Osteocyte (in vitro differentiated cells): Measurements from ENCODE around the gene N4BP3. TPM values are rescaled to one million over a fixed set of nuclear protein-coding genes. Genes with fewer than 3 reads are reported as not detected.

ENCODE experiments used
- DNase-seq: peaks from one replicate; pipeline ENCODE4 v3.0.0; 2021; ENCODE audit warnings: mixed read lengths; ENCODE audit not compliant: unreplicated experiment; ENCODE audit errors: extremely low spot score
- H3K27ac Mint-ChIP-seq: one replicate; pipeline ENCODE4 v1.8.0; 2021; ENCODE audit warnings: mild to moderate bottlenecking, mixed read lengths; ENCODE audit not compliant: unreplicated experiment
- H3K27me3 Mint-ChIP-seq: one replicate; pipeline ENCODE4 v1.8.0; 2021; ENCODE audit warnings: mixed read lengths; ENCODE audit not compliant: unreplicated experiment
- H3K36me3 Mint-ChIP-seq: one replicate; pipeline ENCODE4 v1.8.0; 2021; ENCODE audit warnings: mixed read lengths; ENCODE audit not compliant: unreplicated experiment
- H3K4me1 Mint-ChIP-seq: one replicate; pipeline ENCODE4 v1.8.0; 2021; ENCODE audit warnings: mixed read lengths; ENCODE audit not compliant: unreplicated experiment
- H3K4me3 Mint-ChIP-seq: one replicate; pipeline ENCODE4 v1.8.0; 2021; ENCODE audit warnings: mild to moderate bottlenecking, moderate library complexity, mixed read lengths; ENCODE audit not compliant: unreplicated experiment
- H3K9me3 Mint-ChIP-seq: one replicate; pipeline ENCODE4 v1.8.0; 2021; ENCODE audit warnings: mixed read lengths; ENCODE audit not compliant: unreplicated experiment
- CTCF ChIP-seq: fragments of 200-600 bp; sonication (generic); IDR thresholded peaks from 2 replicates; pipeline ENCODE4 v1.5.0; 2021; ENCODE audit warnings: antibody characterized with exemption, mild to moderate bottlenecking, moderate library complexity
- total RNA-seq: library from RNA; stranded (reverse); gene quantifications from 2 replicates; pipeline ENCODE4 v1.2.1, GENCODE V29; 2021

The N4BP3 gene
- total RNA-seq, 1 donor from 2014 or later, result 0.64 TPM

DNA sequence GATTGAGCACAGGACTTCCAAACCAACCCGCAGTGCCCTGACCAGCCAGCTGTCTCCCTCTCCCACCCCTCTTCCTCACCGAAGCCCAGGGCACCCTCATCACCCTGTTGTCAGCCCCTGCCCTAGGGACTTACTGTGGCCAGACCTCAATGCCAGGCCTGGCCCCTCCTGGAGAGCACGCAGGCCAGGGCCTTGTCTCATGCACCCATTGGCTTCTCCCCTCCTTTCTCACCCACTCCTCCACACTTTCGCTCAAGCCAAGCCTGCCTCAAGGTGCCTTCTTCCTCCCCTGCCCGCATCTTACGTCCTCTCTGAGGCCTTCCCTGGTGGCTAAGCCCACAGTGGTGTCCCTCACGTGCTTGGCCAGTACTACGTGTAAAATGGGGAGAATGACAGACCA is 33.3 kb upstream of the N4BP3 start:
- no peak overlapping the region for H3K27ac Mint-ChIP-seq
- TF ChIP-seq CTCF, result no peak
- peaks cover 1% of the 10 kb centered on the region for H3K4me1 Mint-ChIP-seq
- no peaks in the 10 kb centered on the region for H3K36me3 Mint-ChIP-seq
- H3K27me3 Mint-ChIP-seq, result peaks cover 18% of the 10 kb centered on the region
- no peak for DNase-seq
- H3K4me3 Mint-ChIP-seq, result no peak overlapping the region
- H3K9me3 Mint-ChIP-seq, result no peaks in the 10 kb centered on the region

- no peaks in the 10 kb centered on the region for H3K36me3 Mint-ChIP-seq
- H3K27ac Mint-ChIP-seq, result no peak overlapping the region
- DNase-seq, result no peak
- TF ChIP-seq CTCF, result no peak
- H3K4me3 Mint-ChIP-seq, result no peak overlapping the region
- peaks cover 1% of the 10 kb centered on the region for H3K4me1 Mint-ChIP-seq
- H3K27me3 Mint-ChIP-seq, result peaks cover 17% of the 10 kb centered on the region
- no peaks in the 10 kb centered on the region for H3K9me3 Mint-ChIP-seq
Measured at GRCh38 chr5:178080618-178081410, 32.5 kb upstream of the N4BP3 start.

- Mint-ChIP-seq H3K27ac (no peak overlapping the region), H3K36me3 (no peaks in the 10 kb centered on the region), H3K4me1 (peaks cover 1% of the 10 kb centered on the region), H3K4me3 (no peak overlapping the region), H3K27me3 (peaks cover 14% of the 10 kb centered on the region), H3K9me3 (no peaks in the 10 kb centered on the region)
- DNase-seq, result no peak
- TF ChIP-seq CTCF, result no peak
Measured at GRCh38 chr5:178081571-178082243, 31.6 kb upstream of the N4BP3 start.

GRCh38 chr5:178083922-178084321 is 29.4 kb upstream of the N4BP3 start:
- Mint-ChIP-seq H3K4me1 (peaks cover 1% of the 10 kb centered on the region), H3K4me3 (no peak overlapping the region), H3K27ac (no peak overlapping the region), H3K27me3 (peaks cover 13% of the 10 kb centered on the region), H3K9me3 (no peaks in the 10 kb centered on the region), H3K36me3 (no peaks in the 10 kb centered on the region)
- DNase-seq, result no peak
- no peak for TF ChIP-seq CTCF

DNA sequence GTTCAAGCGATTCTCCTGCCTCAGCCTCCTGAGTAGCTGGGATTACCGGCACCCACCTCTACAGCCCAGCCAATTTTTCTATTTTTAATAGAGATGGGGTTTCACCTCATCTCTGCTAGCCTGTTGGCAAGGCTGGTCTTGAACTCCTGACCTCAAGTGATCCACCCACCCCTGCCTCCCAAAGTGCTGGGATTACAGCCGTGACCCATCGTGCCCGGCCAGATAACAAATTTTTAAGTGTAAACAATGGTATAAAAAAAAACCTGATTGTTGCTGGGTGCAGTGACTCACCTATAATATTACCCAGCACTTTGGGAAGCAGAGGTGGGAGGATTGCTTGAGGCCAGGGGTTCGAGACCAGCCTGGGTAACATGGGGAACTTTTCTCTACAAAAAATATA is 28.0 kb upstream of the N4BP3 start:
- no peak for DNase-seq
- peaks cover 1% of the 10 kb centered on the region for H3K4me1 Mint-ChIP-seq
- TF ChIP-seq CTCF, result no peak
- no peak overlapping the region for H3K27ac Mint-ChIP-seq
- H3K36me3 Mint-ChIP-seq, result no peaks in the 10 kb centered on the region
- peaks cover 13% of the 10 kb centered on the region for H3K27me3 Mint-ChIP-seq
- no peak overlapping the region for H3K4me3 Mint-ChIP-seq
- H3K9me3 Mint-ChIP-seq, result no peaks in the 10 kb centered on the region
